A673 (cell line): ENCODE measurements around the gene COL4A6.

ENCODE experiments used
- CTCF ChIP-seq: fragments of 300-800, 200-600 bp; sonication (generic); conservative IDR thresholded peaks from 2 replicates; pipeline ENCODE4 v1.5.1; 2017; ENCODE audit warnings: low read depth, mild to moderate bottlenecking, antibody characterized with exemption, low read length, moderate library complexity, mixed read lengths
- EZH2 ChIP-seq: fragments of 200-600 bp; sonication (generic); IDR thresholded peaks from 2 replicates; pipeline ENCODE4 v1.6.1; 2017; ENCODE audit warnings: borderline replicate concordance, low read depth, mild to moderate bottlenecking, mixed read lengths, antibody characterized with exemption, low read length; ENCODE audit not compliant: poor library complexity, severe bottlenecking

GRCh38 chrX:108148524-108148923, 289.7 kb downstream of the COL4A6 start:
- TF ChIP-seq EZH2 (no peak), CTCF (no peak)
